Fibroblast of gingiva (primary cell): ENCODE data around the gene CC2D2A.
"Not testable (repeated sequence)": the region's sequence is repeated elsewhere in the genome, so short reads cannot be mapped to it uniquely, and the experiment has no call there.

Experiments
- DNase-seq: peaks from one replicate; pipeline ENCODE4 v3.0.0-alpha.2; 2011; ENCODE audit warnings: low read depth

Gene CC2D2A

GRCh38 chr4:15557786-15558550 lies 88.3 kb downstream of the CC2D2A start:
- DNase-seq = no peak

GRCh38 chr4:15558561-15558960 lies 88.9 kb downstream of the CC2D2A start:
- no peak for DNase-seq

GRCh38 chr4:15562114-15562513 lies 92.4 kb downstream of the CC2D2A start:
- DNase-seq = no peak

GRCh38 chr4:15562623-15563022 lies 92.9 kb downstream of the CC2D2A start:
- no peak for DNase-seq

GRCh38 chr4:15563871-15564270 lies 94.2 kb downstream of the CC2D2A start:
- DNase-seq = no peak

GRCh38 chr4:15568821-15569220 lies 99.1 kb downstream of the CC2D2A start:
- DNase-seq = no peak

- DNase-seq = no peak
Observed at GRCh38 chr4:15569746-15570145, 100.1 kb downstream of the CC2D2A start.

GRCh38 chr4:15575966-15576365 lies 106.3 kb downstream of the CC2D2A start:
- no peak for DNase-seq

- no peak for DNase-seq
Observed at GRCh38 chr4:15577508-15577907, 107.8 kb downstream of the CC2D2A start.

- no peak for DNase-seq
Observed at GRCh38 chr4:15584785-15585184, 115.1 kb downstream of the CC2D2A start.

GRCh38 chr4:15585331-15585730 lies 115.6 kb downstream of the CC2D2A start:
- DNase-seq = no peak

- DNase-seq = peak; percentile 59
Observed at GRCh38 chr4:15586066-15586465, 116.4 kb downstream of the CC2D2A start.

- peak; percentile 81 for DNase-seq
Observed at GRCh38 chr4:15587649-15588048, 118.0 kb downstream of the CC2D2A start.

GRCh38 chr4:15592799-15593198 lies 123.1 kb downstream of the CC2D2A start:
- no peak for DNase-seq

- peak; percentile 38 for DNase-seq
Observed at GRCh38 chr4:15598644-15599043, 129.0 kb downstream of the CC2D2A start.

- no peak for DNase-seq
Observed at GRCh38 chr4:15600176-15600575, 130.5 kb downstream of the CC2D2A start.

- DNase-seq = no peak
Observed at GRCh38 chr4:15601862-15602261, 132.2 kb downstream of the CC2D2A start.

- no peak for DNase-seq
Observed at GRCh38 chr4:15605537-15605936, 135.9 kb downstream of the CC2D2A start.

- DNase-seq = no peak
Observed at GRCh38 chr4:15610855-15611254, 141.2 kb downstream of the CC2D2A start.

GRCh38 chr4:15612136-15612535 lies 142.5 kb downstream of the CC2D2A start:
- no peak for DNase-seq

GRCh38 chr4:15614891-15615290 lies 145.2 kb downstream of the CC2D2A start:
- not testable (repeated sequence) for DNase-seq

GRCh38 chr4:15617407-15617806 lies 147.7 kb downstream of the CC2D2A start:
- DNase-seq = not testable (repeated sequence)

GRCh38 chr4:15636818-15637217 lies 167.1 kb downstream of the CC2D2A start:
- DNase-seq = no peak

GRCh38 chr4:15638418-15638817 lies 168.7 kb downstream of the CC2D2A start:
- no peak for DNase-seq
